Stomach (tissue), 4 donors: ENCODE data around the gene OR12D3.
"Not testable (repeated sequence)": the region's sequence is repeated elsewhere in the genome, so short reads cannot be mapped to it uniquely, and the experiment has no call there.

Source experiments
- CTCF ChIP-seq, 7 experiments: fragments of 450-650 bp in 4 of 7; fragments of 200-600 bp in 3 of 7; sonication (generic) in 3 of 7; IDR thresholded peaks; one replicate each; pipeline ENCODE4 v1.5.1; 2016 to 2019; ENCODE audit warnings: antibody characterized with exemption in 7 of 7, control low read depth in 2 of 7, mild to moderate bottlenecking in 1 of 7
- POLR2A ChIP-seq, 4 donors: fragments of 450-650 bp; IDR thresholded peaks; one replicate each; pipeline ENCODE4 v1.6.1; 2016; ENCODE audit warnings: antibody characterized with exemption in 4 of 4, control low read depth in 2 of 4, mild to moderate bottlenecking in 1 of 4, moderate library complexity in 1 of 4
- POLR2AphosphoS5 ChIP-seq, 3 donors: sonication (generic); formaldehyde crosslinking; IDR thresholded peaks; one replicate each; pipeline ENCODE4 v1.6.1; 2016; ENCODE audit warnings: antibody characterized with exemption in 3 of 3

DNA sequence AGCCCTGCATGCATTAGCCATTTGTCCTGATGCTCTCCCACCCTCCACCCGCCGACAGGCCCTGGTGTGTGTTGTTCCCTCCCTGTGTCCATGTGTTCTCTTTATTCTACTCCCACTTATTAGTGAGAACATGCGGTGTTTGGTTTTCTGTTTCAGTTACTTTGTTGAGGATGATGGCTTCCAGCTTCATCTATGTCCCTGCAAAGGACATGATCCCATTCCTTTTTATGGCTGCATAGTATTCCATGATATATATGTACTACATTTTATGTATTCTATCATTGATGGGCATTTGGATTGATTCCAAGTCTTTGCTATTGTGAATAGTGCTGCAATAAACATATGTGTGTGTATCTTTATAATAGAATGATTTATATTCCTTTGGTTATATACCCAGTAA is 25.7 kb downstream of the OR12D3 start:
- TF ChIP-seq CTCF, POLR2AphosphoS5, POLR2A (IDR thresholded peaks at IDR 0.05): not testable (repeated sequence)
